ENCODE data around the gene SYCP1.
A peak's percentile ranks its signal among the peaks of the same experiment; 100 is the strongest.
"Not testable (repeated sequence)": the region's sequence is repeated elsewhere in the genome, so short reads cannot be mapped to it uniquely, and the experiment has no call there.

Gene SYCP1

DNA sequence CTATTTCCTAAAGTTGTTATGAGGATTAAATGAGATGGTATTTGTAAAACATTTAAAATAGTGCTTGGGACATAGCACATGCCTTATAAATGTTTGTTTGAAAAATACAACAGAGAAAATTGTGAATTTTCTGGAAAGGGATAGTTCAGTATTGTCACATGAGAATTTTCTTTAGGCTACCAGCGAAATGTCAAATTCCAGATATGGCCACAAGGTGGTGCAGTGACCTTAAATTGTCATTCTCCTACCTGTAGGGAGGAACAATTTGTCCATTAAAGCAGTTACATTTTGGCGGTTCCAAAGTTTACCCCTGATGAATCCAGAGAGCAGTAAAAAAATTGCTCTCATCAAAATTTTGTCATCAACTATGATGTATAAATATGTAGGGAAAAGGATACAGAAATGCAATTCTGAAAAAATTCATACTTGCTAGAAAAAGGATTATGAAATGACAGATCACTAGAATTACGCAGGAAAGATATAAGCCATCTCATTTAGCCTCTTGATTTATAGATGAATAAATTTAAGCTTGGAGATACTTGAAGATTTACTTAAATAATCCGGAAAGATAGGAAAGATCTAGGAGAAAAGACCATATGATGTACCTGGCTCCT, 124.7 kb downstream of the SYCP1 start:
- peak; percentile 70 for DNase-seq

DNA sequence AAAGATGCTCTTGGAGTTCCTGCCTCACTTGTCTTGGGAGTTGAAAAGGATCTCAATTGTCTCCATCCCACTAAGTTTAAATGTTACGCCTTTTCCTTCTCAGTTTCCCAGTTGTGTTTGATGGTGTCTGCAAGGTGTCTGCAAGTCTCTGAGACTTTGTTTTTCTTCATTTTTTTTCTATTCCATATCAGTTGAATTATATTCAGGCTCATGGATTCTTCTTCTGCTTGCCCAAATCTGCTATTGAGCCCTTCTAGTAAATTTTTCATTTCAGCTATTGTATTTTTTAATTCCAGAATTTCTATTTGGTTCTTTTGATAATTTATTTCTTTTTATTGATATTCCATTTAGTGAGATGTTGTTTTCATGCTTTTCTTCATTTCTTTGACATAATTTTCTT, 127.6 kb downstream of the SYCP1 start:
- no peak for DNase-seq

DNA sequence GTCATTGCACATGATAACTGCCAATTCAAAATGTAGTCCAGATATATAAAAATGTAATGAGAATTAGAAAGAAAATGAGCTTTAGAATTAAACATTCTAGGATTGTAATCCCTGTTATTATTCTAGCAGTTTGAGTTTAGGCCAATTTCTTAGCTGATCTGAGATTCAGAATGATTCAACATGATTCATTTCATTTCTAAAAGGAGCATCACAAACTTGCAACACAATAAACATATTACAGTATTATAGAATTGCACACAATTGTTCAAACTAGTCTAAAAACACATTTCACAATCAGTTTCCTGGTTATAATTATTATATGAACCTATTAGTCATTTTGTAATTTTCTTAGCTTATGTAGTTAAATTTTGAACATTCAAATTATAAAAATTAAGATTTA, 131.6 kb downstream of the SYCP1 start:
- no peak for DNase-seq

DNA sequence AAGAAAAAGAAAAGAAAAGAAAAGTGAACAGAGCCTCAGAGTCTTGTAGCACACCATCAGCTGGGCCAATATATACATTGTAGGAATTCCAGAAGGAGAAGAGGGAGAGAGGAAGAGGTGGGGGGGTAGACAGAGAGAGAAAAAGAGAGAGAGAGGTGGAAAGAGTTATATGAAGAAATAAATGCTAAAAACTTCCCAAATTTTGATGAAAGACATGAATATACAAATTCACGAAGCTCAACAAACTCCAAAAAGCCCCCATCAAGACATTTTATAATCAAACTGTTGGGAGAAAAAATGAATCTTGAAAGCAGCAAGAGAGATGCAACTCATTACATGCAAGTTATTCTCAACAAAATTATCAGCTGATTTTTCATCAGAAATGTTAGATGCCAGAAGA, 133.4 kb downstream of the SYCP1 start:
- DNase-seq, result no peak

DNA sequence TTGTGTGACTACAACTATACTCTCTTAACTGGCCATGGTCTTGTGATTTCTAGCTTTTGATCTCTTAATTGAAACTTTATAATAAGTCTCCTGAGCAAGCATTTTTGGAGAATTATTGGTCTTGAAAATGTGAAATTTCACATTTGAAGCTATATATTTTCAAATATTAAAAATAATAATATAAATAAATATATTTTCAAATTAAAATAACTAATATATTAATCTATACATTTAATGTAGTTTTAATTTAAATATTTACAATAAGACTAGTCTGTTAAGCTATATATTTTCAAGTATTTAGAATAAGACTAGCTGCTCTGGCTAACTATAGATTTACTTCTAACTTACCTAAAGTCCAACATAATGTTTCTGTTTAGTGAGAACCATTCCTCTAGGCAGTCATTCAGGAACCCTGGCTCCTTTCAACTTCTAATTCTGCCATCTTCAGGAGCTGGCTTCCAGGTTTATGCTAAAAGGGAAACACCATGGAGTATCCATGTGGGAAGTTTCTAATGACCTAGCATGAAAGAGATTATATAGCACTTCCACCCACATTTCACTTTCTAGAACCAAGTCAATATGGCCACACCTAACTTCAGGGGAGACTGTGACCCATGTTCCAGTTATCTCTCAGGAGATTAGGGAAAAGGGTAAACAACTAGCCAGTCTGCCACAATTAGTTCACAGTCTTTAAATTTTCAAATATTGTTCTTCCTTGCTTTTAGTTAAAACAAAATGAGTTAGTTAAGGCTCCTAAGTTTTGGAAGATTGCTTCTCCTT, 143.0 kb downstream of the SYCP1 start:
- no peak for DNase-seq

DNA sequence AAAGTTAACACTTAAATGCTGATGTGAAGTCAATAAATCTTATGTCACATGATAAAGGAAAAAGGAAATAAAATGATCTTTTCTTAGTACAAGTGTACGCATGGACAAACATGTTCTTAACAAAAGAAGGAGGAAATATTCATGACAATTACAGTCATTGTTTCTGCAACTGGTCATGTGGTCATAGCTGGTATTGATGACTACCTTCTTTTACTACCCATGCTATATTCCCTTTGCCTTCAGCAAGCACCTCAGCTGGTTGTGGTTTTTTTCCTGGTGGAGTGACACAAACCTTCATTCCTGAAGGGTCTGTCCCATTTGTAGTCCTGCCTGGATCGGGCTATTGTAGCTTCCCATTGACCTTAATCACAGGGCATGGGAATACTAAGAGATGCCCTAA, 151.5 kb downstream of the SYCP1 start:
- DNase-seq, result no peak

DNA sequence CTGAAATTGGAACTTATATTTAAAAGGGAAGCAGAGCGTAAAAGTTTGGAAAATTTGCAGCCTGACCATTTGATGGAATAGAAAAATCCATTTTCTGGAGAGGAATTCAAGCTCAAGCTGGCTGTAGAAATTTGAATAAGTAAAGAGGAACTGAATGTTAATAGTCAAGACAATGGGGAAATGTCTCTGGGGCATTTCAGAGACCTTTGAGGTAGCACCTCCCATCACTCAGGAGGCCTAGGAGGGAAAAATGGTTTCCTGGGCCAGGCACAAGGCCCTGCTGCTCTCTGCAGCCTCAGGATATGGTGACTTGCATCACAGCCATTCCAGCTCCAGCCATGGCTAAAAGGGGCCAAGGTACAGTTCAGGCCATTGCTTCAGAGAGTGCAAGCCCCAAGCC, 157.3 kb downstream of the SYCP1 start:
- DNase-seq, result no peak

DNA sequence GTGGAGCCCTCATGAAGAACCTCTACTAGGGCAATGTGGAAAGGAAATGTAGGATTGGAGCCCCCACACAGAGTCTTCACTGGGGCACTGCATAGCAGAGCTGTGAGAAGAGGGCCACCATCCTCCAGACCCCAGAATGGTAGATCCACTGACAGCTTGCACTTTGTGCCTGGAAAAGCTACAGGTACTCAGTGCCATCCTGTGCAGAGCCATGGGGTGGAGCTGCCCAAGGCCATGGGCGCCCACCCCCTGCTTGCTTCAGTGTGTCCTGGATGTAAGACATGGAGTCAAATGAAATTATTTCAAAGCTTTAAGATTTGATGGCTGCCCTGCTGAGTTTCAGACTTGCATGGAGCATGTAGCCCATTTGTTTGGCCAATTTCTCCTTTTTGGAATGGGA, 157.8 kb downstream of the SYCP1 start:
- no peak for DNase-seq

DNA sequence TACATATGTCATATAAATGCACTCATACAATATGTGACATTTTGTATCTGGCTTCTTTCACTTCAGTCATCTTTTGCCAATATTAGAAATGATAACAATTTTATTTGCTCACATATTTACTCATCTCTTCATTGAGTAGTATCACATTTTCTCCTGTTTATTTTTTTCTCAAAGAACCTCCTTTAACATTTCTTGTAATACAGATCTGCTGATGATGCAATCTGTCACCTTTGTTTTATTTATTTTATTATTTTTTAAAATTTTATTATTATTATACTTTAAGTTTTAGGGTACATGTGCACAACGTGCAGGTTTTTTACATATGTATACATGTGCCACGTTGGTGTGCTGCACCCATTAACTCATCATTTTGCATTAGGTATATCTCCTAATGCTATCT, 159.1 kb downstream of the SYCP1 start:
- DNase-seq, result no peak

DNA sequence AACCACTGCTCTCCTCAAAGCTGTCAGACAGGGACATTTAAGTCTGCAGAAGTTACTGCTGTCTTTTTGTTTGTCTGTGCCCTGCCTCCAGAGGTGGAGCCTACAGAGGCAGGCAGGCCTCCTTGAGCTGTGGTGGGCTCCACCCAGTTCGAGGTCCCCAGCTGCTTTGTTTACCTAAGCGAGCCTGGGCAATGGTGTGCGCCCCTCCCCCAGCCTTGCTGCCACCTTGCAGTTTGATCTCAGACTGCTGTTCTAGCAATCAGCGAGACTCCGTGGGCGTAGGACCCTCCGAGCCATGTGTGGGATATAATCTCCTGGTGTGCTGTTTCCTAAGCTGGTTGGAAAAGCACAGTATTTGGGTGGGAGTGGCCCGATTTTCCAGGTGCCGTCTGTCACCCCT, 164.9 kb downstream of the SYCP1 start:
- not testable (repeated sequence) for DNase-seq

DNA sequence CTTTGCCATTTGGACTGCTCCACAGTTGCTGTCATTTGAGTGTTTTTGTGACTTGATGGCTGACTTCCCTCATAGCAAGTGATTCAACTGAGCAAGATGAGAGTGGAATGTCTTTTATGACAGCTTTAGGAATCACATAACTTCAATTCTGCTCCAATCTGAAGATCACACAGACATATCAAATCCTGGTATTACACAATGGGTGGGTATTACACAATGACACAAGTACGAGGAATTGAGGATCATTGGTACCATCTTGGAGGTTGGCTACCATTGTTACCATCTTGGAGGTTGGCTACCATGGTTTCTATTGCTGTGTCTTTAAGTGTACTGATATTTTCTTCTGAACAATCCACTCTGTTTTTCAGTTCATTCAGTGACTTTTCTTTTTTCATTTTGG, 166.5 kb downstream of the SYCP1 start:
- no peak for DNase-seq

DNA sequence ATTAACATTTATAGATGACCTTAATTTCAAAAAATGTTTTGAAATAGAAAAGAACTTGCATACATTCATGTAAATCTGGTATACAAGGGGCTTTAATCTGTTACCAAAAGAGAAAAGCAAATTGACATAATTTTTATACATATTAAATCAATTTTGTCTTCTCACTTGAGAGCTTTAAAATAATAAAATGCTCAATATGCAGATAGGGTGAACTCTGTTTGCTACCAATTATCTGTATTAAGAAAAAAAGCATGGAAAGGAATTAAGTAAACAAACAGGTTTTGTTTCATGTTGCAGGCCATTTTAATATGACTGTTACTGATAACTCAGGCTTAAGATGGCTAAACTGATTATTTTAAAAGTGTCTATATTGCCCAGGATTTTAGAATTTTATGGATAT, 168.9 kb downstream of the SYCP1 start:
- DNase-seq, result no peak

DNA sequence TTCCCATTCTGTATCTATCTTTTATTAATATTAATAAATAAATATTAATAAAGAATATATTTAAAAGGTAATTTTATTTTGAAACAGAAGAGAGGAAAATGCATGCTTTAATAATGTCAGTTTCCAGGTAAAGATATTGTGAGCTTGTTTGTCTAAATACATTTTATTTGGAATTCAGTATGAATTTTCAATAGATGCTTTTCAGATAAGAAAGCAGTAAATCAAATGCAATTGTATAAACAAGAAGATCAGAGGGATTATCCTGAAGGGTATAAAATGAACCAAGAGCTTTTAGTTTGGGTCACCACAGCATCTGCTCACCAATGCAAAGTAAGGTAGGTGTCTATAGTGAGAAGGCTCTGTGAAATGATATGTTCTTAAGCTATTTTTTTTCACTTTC, 174.9 kb downstream of the SYCP1 start, which contains the start of gene TSHB:
TSS of gene TSHB (plus strand) at position 301 of the 400 bp plus-strand sequence. CDS start 3,537 bp downstream, outside the sequence.
- no peak for DNase-seq

DNA sequence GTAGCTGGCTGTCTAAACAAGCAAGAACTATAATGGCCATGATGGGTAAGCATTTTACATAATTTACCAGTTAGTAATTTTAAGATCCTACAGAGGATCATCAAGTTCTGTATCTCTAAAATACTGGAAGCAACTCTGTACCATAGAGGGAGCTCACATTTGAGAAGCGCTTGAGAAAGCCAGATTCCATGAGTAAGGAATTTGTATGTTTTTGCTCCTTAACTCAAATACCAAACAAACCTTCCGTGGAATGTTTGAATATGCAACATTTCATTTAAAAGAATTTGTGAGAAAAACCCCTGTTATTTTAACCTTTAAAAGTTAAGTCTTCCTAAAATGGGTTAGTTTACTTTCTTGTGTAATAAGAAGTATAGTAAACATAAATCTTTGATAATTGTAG, 176.9 kb downstream of the SYCP1 start:
- DNase-seq, result no peak

DNA sequence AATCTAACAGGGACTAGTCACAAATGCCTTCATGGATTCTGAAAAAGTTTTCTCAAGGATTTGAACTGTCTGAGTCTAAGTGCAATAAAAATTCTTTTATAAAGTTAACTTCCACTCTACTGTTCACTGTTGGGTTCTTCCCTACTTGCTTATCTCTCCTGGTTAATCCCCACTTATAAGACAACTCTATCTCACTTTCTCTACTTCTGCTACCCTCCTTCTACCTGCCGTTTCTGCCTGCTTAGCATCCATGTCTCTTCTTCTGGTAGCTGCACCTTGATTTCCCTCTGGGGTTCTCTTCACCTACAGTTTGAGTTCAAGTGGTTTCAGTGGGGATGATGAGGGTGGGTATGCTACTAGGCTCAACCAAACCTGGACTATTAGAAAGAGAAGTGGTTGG, 181.0 kb downstream of the SYCP1 start:
- DNase-seq, result no peak

DNA sequence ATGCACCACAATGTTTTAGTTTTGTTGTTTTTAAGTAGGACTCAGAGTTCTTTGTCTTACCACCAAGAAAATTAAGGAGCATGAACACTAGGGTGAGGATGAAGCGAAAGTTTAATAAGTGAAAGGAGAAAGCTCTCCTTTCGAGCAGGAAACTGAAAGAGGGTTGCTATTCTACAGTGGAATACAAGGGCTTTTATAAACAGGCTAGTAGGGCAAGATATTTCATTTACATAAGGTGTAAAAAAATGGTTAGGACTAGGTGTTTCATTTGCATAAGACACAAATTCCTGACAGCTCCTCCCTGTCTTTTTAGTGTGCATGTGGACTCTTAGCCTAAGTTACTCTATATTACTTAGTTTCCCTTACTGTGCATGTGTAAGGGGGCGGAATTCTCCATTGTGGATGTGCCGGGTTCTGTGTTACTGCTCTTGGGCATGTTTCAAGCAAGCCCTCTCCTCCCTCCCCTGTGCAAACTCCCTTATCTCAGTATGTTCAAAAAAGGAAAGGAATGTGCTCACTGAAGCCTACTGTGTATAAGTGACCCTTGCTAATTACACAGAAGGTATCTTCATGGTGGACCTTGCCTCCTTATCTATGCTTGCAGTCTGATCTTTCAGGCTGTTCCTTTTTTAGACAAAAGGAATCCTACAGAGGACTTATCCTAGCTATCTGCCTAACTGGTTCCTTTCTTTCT, 182.3 kb downstream of the SYCP1 start:
- no peak for DNase-seq

DNA sequence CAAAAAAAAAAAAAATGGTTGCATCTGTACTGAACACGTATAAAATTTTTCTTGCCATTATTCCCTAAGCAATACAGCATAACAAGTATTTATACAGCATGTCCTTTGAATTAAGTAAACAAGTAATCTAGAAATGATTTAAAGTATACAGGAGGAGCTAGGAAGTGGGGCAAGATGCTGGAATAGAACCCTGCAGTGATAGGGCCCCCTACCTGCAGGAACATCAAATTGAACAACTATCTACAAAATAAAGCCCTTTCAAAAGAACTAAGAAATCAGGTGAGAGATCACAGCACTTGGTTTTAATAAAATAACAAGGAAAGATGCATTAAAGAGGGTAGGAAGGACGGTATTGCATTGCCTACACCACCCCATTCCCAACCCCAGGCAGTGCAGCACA, 185.8 kb downstream of the SYCP1 start:
- DNase-seq, result no peak

DNA sequence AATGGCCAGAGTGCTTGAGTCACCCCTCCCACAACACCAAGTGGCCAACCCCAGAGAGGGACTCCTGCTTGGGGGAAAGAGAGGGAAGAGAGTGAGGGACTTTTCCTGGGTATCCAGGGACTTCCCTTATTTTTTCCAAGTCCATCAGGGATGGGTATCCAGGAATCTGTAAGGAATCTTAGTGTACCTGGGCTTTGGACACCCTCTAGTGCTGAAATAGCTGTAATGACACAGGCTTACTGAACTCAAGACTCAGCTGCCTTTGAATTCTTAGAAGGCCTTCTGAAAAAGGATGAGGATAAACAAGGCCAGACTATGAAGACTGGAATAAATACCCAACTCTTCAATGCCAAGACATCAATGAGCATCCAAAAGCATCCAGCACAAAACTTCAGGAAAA, 187.0 kb downstream of the SYCP1 start:
- DNase-seq, result no peak

Measured in activated CD4-positive, alpha-beta T cell treated with anti-CD3 and anti-CD28 coated beads, Interleukin-2, Interleukin-6, amounts not matched to agents 100 ng/mL and 50 ng/mL, durations not matched to agents 16 hours and 8 hours (primary cell).